H1 (cell line): ENCODE data around the gene RARA. TPM values are rescaled to one million over a fixed set of nuclear protein-coding genes. Genes with fewer than 3 reads are reported as not detected.
A peak's percentile ranks its signal among the peaks of the same experiment; 100 is the strongest.

Experiments used
- CTCF ChIA-PET: fragments of 300-600 bp; sonication (Branson Sonifier 250); formaldehyde crosslinking; loops from one replicate; lab custom pipeline; 2021; ENCODE audit not compliant: partially characterized antibody; lab: Charles Lee
- POLR2A ChIA-PET: fragments of 300-600 bp; sonication (Branson Sonifier 250); formaldehyde crosslinking; loops from one replicate; lab custom pipeline; 2021; ENCODE audit warnings: inconsistent platforms; ENCODE audit not compliant: partially characterized antibody; lab: Charles Lee
- DNase-seq, 2 experiments: peaks; one replicate each; pipeline versions ENCODE4 v3.0.0 to v3.0.0-alpha.2; 2010 to 2022; ENCODE audit warnings: low spot score in 2 of 2, low read depth in 1 of 2, mixed read lengths in 1 of 2
- FAIRE-seq: peaks from 2 replicates; lab custom pipeline; 2011; peaks lifted over from hg19 to GRCh38; lab: Jason Lieb, UNC
- H2AFZ ChIP-seq: 2 replicates; pipeline ENCODE4 v1.8.1; 2012; ENCODE audit warnings: low read length, inconsistent platforms
- H2AK5ac ChIP-seq: 2 replicates; pipeline ENCODE4 v1.6.1; 2013; ENCODE audit warnings: low read depth, low read length
- H2BK120ac ChIP-seq: replicated peaks from 2 replicates; pipeline ENCODE3; 2013; ENCODE audit warnings: low read depth, low read length, inconsistent platforms
- H2BK12ac ChIP-seq: 2 replicates; pipeline ENCODE4 v1.6.1; 2013; ENCODE audit warnings: low read depth, low read length
- H2BK15ac ChIP-seq: 2 replicates; pipeline ENCODE4 v1.6.1; 2013; ENCODE audit warnings: low read length
- H2BK20ac ChIP-seq: 2 replicates; pipeline ENCODE4 v1.6.1; 2013; ENCODE audit warnings: low read length
- H2BK5ac ChIP-seq: 2 replicates; pipeline ENCODE4 v1.6.1; 2013; ENCODE audit warnings: low read depth, low read length
- H3K14ac ChIP-seq: 2 replicates; pipeline ENCODE4 v1.6.1; 2013; ENCODE audit warnings: inconsistent platforms; ENCODE audit not compliant: insufficient read length
- H3K18ac ChIP-seq: 2 replicates; pipeline ENCODE4 v1.6.1; 2013; ENCODE audit warnings: low read length; ENCODE audit errors: extremely low read depth
- H3K23ac ChIP-seq: 2 replicates; pipeline ENCODE4 v1.6.1; 2013; ENCODE audit warnings: inconsistent platforms; ENCODE audit not compliant: insufficient read length
- H3K23me2 ChIP-seq: 2 replicates; pipeline ENCODE4 v1.6.1; 2013; ENCODE audit warnings: low read depth, low read length
- H3K27ac ChIP-seq: 2 replicates; pipeline ENCODE4 v1.6.1; 2011; ENCODE audit warnings: low read depth, low read length, inconsistent platforms
- H3K27me3 ChIP-seq, 4 experiments: replicated peaks in 1 of 4; 1 replicate in 1 of 4; 2 replicates in 3 of 4; pipeline versions ENCODE4 v1.6.1 to v1.8.1; 2011 to 2013; ENCODE audit warnings: low read length in 3 of 4, mild to moderate bottlenecking in 3 of 4, inconsistent platforms in 2 of 4, mixed read lengths in 2 of 4, moderate library complexity in 1 of 4; ENCODE audit not compliant: control insufficient read depth in 3 of 4, insufficient read depth in 3 of 4; ENCODE audit errors: extremely low read depth in 1 of 4
- H3K36me3 ChIP-seq, 4 experiments: 2 replicates each; pipeline versions ENCODE4 v1.6.1 to v1.8.1; 2011 to 2013; ENCODE audit warnings: mild to moderate bottlenecking in 4 of 4, low read length in 3 of 4, moderate library complexity in 2 of 4, control low read depth in 1 of 4, inconsistent platforms in 1 of 4; ENCODE audit not compliant: insufficient read depth in 4 of 4, control insufficient read depth in 2 of 4
- H3K4ac ChIP-seq: replicated peaks from 2 replicates; pipeline ENCODE3; 2013; ENCODE audit warnings: low read length, low read depth, mixed read lengths, inconsistent platforms; ENCODE audit not compliant: insufficient read length
- H3K4me1 ChIP-seq, 4 experiments: replicated peaks in 1 of 4; 1 replicate in 1 of 4; 2 replicates in 3 of 4; pipeline versions ENCODE4 v1.6.1 to v1.8.1; 2011 to 2013; ENCODE audit warnings: low read length in 3 of 4, inconsistent platforms in 2 of 4, mixed read lengths in 1 of 4; ENCODE audit not compliant: insufficient read depth in 4 of 4, control insufficient read depth in 3 of 4
- H3K4me2 ChIP-seq, 2 experiments: 2 replicates each; pipeline versions ENCODE4 v1.6.1 to v1.8.1; 2011 to 2013; ENCODE audit warnings: low read depth in 2 of 2, low read length in 2 of 2, control low read depth in 1 of 2, inconsistent platforms in 1 of 2, mild to moderate bottlenecking in 1 of 2; ENCODE audit not compliant: insufficient read depth in 1 of 2
- H3K4me3 ChIP-seq, 4 experiments: fragments of 200-600, 300-600 bp in 1 of 4; sonication (generic), shearing (Covaris generic), sonication (Bioruptor Twin) in 1 of 4; 2 replicates each; pipeline versions ENCODE4 v1.5.1 to v1.8.1; 2011 to 2016; ENCODE audit warnings: low read length in 4 of 4, low read depth in 3 of 4, control low read depth in 2 of 4, inconsistent platforms in 2 of 4, mild to moderate bottlenecking in 2 of 4, mixed read lengths in 1 of 4, moderate library complexity in 1 of 4; ENCODE audit not compliant: insufficient read depth in 2 of 4; ENCODE audit errors: extremely low read depth in 1 of 4
- H3K56ac ChIP-seq: replicated peaks from 2 replicates; pipeline ENCODE3; 2013; ENCODE audit warnings: low read depth, mild to moderate bottlenecking, mixed read lengths, low read length, inconsistent platforms; ENCODE audit not compliant: insufficient read length
- H3K79me1 ChIP-seq: 2 replicates; pipeline ENCODE4 v1.6.1; 2013; ENCODE audit warnings: low read depth, low read length, control low read depth
- H3K79me2 ChIP-seq, 2 experiments: 2 replicates each; pipeline versions ENCODE4 v1.6.1 to v1.8.1; 2012 to 2013; ENCODE audit warnings: low read length in 2 of 2, mild to moderate bottlenecking in 2 of 2, inconsistent platforms in 1 of 2; ENCODE audit not compliant: insufficient read depth in 2 of 2, control insufficient read depth in 1 of 2
- H3K9ac ChIP-seq, 4 experiments: replicated peaks in 1 of 4; 1 replicate in 1 of 4; 2 replicates in 3 of 4; pipeline versions ENCODE4 v1.6.1 to v1.8.1; 2011 to 2013; ENCODE audit warnings: low read depth in 3 of 4, low read length in 3 of 4, control low read depth in 2 of 4, mild to moderate bottlenecking in 2 of 4, moderate library complexity in 2 of 4, inconsistent platforms in 1 of 4; ENCODE audit errors: extremely low read depth in 1 of 4
- H3K9me3 ChIP-seq, 2 experiments: 2 replicates each; pipeline versions ENCODE4 v1.6.1 to v1.8.1; 2012 to 2013; ENCODE audit warnings: mild to moderate bottlenecking in 2 of 2, moderate library complexity in 2 of 2, control low read depth in 1 of 2, inconsistent platforms in 1 of 2, low read depth in 1 of 2, low read length in 1 of 2, mixed read lengths in 1 of 2; ENCODE audit not compliant: insufficient read depth in 2 of 2
- H4K20me1 ChIP-seq, 2 experiments: replicated peaks in 1 of 2; 2 replicates each; pipeline versions ENCODE3 to v1.8.1; 2011 to 2013; ENCODE audit warnings: inconsistent platforms in 2 of 2, low read length in 2 of 2, mild to moderate bottlenecking in 1 of 2; ENCODE audit not compliant: insufficient read depth in 2 of 2, control insufficient read depth in 1 of 2
- H4K5ac ChIP-seq: 2 replicates; pipeline ENCODE4 v1.6.1; 2013; ENCODE audit warnings: low read length, low read depth, mixed read lengths, inconsistent platforms; ENCODE audit not compliant: insufficient read length
- H4K8ac ChIP-seq: 2 replicates; pipeline ENCODE4 v1.8.0; 2013; ENCODE audit warnings: mild to moderate bottlenecking, moderate library complexity, low read length, inconsistent platforms; ENCODE audit not compliant: insufficient read depth; ENCODE audit errors: extremely low read depth
- H4K91ac ChIP-seq: replicated peaks from 2 replicates; pipeline ENCODE3; 2013; ENCODE audit warnings: low read length, mixed read lengths, inconsistent platforms; ENCODE audit not compliant: insufficient read length
- GTF2F1 ChIP-seq: IDR thresholded peaks from 2 replicates; pipeline ENCODE4 v1.6.1; 2012; ENCODE audit warnings: low read depth, low read length, improper control_type of control experiment, borderline replicate concordance
- POU5F1 ChIP-seq: IDR thresholded peaks from 2 replicates; pipeline ENCODE4 v1.6.1; 2011; ENCODE audit warnings: low read depth, mild to moderate bottlenecking, low read length, moderate library complexity
- WGBS, 2 experiments: shearing (Covaris generic) in 1 of 2; methylation state at CpG; one replicate each; pipeline versions ENCODE4 v1.1.6 to v1.1.7; 2013 to 2015; ENCODE audit warnings: low lambda C conversion rate in 2 of 2, mixed read lengths in 2 of 2, inconsistent platforms in 1 of 2, low coverage in 1 of 2, missing lambda C conversion rate in 1 of 2; ENCODE audit not compliant: insufficient replicate concordance in 2 of 2, insufficient coverage in 1 of 2, insufficient read length in 1 of 2; ENCODE audit errors: extremely low coverage in 1 of 2, missing lambda C conversion rate in 1 of 2; 5-methylcytosine and 5-hydroxymethylcytosine counted together
- polyA plus RNA-seq, 7 experiments: library from polyadenylated mRNA; depleted of rRNA in 3 of 7; stranded (reverse) in 5 of 7; unstranded in 2 of 7; fragments of >200 nt in 5 of 7; fragments of 200-250 nt in 2 of 7; gene quantifications; 1 replicate in 5 of 7; 2 replicates in 1 of 7; 4 replicates in 1 of 7; pipeline versions ENCODE4 v1.2.1 to v1.2.3, GENCODE V29; 2011 to 2013; ENCODE audit warnings: missing spikeins in 2 of 7, mixed read lengths in 2 of 7
- total RNA-seq: library from RNA; stranded (reverse); fragmentation: NEBNext Ultra II Directional; extraction: Animal tissue kit (Norgen Biotek cat#: 25700); gene quantifications from 2 replicates; pipeline ENCODE4 v1.2.1, GENCODE V29; 2021

Gene RARA
- total and polyA plus RNA-seq, 2 of the 8 experiments (the other 6 are each of a cell fraction or from before 2014, with no cell fraction given) = 4.4 to 16.5 TPM

DNA sequence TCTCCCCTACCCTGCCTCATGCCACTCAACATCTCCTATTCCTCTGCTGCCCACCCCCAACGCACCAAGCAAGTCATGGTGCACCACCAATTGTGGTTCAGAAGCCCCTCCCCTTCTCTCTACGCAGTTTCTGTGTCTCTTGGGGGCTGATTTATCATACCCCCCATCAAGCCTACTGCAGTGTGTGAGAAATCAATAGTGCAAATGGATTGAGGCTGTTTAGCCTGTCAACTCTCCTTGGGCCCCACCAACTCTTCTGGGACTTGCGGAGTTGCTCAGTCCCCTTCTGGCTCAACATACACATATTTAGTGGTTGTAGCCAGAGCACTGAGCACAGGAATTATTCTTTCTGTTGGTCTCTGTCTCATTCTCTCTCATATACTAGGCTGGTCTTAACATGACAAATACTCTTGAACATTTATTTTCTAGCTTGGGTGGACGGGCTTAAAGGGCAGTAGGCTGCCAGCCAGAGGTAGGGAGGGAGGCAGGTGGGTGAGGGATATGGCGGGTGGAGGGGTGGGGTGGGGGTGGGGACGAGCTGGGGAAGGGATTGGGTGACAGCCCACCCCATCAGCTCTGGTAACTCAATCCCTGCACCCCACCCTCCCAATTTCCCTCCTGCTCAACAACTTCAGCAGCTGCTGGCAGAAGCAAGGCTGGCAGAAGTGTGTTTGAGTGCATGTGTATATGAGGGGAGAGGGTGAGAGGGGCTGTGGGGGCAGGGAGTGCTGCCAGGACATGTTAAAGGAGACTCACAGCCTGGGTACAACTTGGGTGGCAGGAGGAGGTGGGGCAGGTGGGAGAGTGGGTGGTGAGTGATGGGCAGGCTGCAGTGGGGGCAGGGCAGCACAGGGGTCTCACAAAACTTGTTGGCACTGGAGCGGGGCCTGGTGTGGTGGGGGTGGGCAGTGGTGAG is 4.9 kb downstream of the RARA start:
- Histone ChIP-seq H2BK20ac (no peak overlapping the region), H4K20me1 (peaks cover under 1 to 9% of the 10 kb centered on the region in 2 experiments), H4K8ac (no peak overlapping the region)
- CTCF ChIA-PET = interaction anchor here (1.0 to 39.2 kb wide), 2 partner anchors 8 to 39 kb away, joined by 3 to 1198 read pairs; partner anchors contain the start of gene GJD3
- TF ChIP-seq GTF2F1 = no peak
- no peak for TF ChIP-seq POU5F1
- TF ChIP-seq, all 59 proteins: peak for 0
- H4K5ac ChIP-seq = no peak overlapping the region
- peaks cover 17% of the 10 kb centered on the region for H3K23me2 ChIP-seq
- H3K79me2 ChIP-seq = peaks cover 0 to 2% of the 10 kb centered on the region in 2 experiments; a peak in 1 of 4 replicates
- no peak overlapping the region for H3K4ac ChIP-seq
- H3K36me3 ChIP-seq = no peaks in the 10 kb centered on the region
- H3K79me1 ChIP-seq = peaks cover 1% of the 10 kb centered on the region; the same call in 1 of the 2 replicates
- H2BK5ac ChIP-seq = peak overlapping the region; percentile 60; the same call in 1 of the 2 replicates
- no peak for FAIRE-seq
- WGBS, 2 experiments = 80% methylated on average over 4 of the region's 7 CpGs; no CpG with 5 or more reads in 1 of the 2 experiments
- H3K9ac ChIP-seq = no peak overlapping the region
- H3K4me1 ChIP-seq = peaks cover 0 to 38% (median 27%) of the 10 kb centered on the region in 4 experiments; a peak in 6 of 7 replicates
- H3K27ac ChIP-seq = no peak overlapping the region
- no peak for DNase-seq
- peaks cover 0 to 21% (median 13%) of the 10 kb centered on the region in 4 experiments; a peak in 5 of 7 replicates for H3K27me3 ChIP-seq
- H2BK15ac ChIP-seq = no peak overlapping the region
- H3K4me3 ChIP-seq = no peak overlapping the region
- no peak overlapping the region for H3K23ac ChIP-seq
- H3K9me3 ChIP-seq = no peaks in the 10 kb centered on the region
- 0 out of 2 replicates have a peak overlapping the region, but pooled peaks have one; percentile 12 for H3K18ac ChIP-seq
- H2BK120ac ChIP-seq = no peak overlapping the region
- no peak overlapping the region for H2AFZ ChIP-seq
- 0 out of 2 replicates have a peak overlapping the region, but pooled peaks have one; percentile 27 for H2BK12ac ChIP-seq
- H2AK5ac ChIP-seq = no peak overlapping the region
- no peak overlapping the region for H3K4me2 ChIP-seq
- H3K56ac ChIP-seq = no peak overlapping the region
- POLR2A ChIA-PET = interaction anchor here (30.6 kb wide), 2 partner anchors 18 to 38 kb away, joined by 540 to 570 read pairs; partner anchors contain the start of genes CDC6, GJD3 and RARA
- H4K91ac ChIP-seq = no peak overlapping the region
- H3K14ac ChIP-seq = no peak overlapping the region
